NB4 (cell line): ENCODE measurements around the gene STMND1.

Experiments
- MYC ChIP-seq: IDR thresholded peaks from 2 replicates; pipeline ENCODE4 v1.6.1; 2011; ENCODE audit warnings: low read depth, low read length
- POLR2A ChIP-seq: IDR thresholded peaks from 2 replicates; pipeline ENCODE4 v1.6.1; 2011; ENCODE audit warnings: mild to moderate bottlenecking; ENCODE audit not compliant: insufficient read length; ENCODE audit errors: extremely low read depth
- TF ChIP-seq, protein P1 (sequence below): IDR thresholded peaks from one replicate; pipeline ENCODE4 v1.5.1; 2012; ENCODE audit warnings: low read depth, low read length
- TF ChIP-seq, protein P2 (sequence below): IDR thresholded peaks from 2 replicates; pipeline ENCODE4 v1.6.1; 2011; ENCODE audit warnings: low read depth, low read length

DNA sequence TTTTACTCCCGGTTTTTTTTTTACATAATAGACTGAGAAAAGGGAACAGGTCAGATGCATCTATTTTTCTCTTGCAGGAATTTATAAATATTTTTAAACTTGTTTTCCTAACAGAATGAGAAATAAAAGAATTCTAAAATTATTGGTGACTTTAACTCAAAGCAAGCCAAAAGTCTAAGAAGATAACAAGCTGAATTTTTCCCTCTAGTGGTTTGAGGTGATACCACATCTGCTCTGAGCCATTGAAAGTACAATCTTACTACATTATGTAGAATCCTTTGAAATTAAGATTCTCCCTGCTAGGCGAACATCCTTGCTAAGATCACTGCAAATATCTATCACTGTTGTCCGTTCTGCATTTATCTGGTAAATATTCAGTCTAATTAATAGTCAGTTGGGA is 10.7 kb upstream of the STMND1 start:
- TF ChIP-seq, protein P1, sequence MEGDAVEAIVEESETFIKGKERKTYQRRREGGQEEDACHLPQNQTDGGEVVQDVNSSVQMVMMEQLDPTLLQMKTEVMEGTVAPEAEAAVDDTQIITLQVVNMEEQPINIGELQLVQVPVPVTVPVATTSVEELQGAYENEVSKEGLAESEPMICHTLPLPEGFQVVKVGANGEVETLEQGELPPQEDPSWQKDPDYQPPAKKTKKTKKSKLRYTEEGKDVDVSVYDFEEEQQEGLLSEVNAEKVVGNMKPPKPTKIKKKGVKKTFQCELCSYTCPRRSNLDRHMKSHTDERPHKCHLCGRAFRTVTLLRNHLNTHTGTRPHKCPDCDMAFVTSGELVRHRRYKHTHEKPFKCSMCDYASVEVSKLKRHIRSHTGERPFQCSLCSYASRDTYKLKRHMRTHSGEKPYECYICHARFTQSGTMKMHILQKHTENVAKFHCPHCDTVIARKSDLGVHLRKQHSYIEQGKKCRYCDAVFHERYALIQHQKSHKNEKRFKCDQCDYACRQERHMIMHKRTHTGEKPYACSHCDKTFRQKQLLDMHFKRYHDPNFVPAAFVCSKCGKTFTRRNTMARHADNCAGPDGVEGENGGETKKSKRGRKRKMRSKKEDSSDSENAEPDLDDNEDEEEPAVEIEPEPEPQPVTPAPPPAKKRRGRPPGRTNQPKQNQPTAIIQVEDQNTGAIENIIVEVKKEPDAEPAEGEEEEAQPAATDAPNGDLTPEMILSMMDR: peak; percentile 4
- TF ChIP-seq POLR2A: no peak
- TF ChIP-seq MYC: no peak
- TF ChIP-seq, protein P2, sequence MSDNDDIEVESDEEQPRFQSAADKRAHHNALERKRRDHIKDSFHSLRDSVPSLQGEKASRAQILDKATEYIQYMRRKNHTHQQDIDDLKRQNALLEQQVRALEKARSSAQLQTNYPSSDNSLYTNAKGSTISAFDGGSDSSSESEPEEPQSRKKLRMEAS: no peak
